Measurements from ENCODE around the gene EDEM1. TPM values are rescaled to one million over a fixed set of nuclear protein-coding genes. Genes with fewer than 3 reads are reported as not detected.

The EDEM1 gene
- total and polyA plus RNA-seq, 2 donors, result 31.7 to 59.1 TPM

DNA sequence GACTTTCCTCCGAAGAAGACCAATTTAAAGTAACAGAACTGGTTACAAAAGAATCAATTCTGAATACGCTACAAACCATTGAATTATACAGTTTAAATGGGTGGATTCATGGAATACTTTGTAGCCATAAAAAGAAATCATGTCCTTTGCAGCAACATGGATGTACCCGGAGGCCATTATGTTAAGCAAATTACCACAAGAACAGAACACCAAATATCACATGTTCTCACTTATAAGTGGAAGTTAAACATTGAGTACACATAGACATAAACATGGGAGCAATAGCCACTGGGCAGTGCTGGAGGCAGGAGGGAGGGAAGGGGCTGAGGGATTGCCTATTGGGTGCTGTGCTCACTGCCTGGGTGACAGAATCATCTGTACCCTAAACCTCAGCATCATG lies 61.3 kb downstream of the EDEM1 start:
- Histone ChIP-seq H3K4me1 (ENCODE audit: control insufficient read depth in 2 of 2, insufficient read depth in 2 of 2, low read length in 2 of 2) (no peaks in the 10 kb centered on the region), H3K36me3 (ENCODE audit: control insufficient read depth in 2 of 2, insufficient read depth in 2 of 2, low read length in 1 of 2) (no peaks in the 10 kb centered on the region), H3K9me3 (ENCODE audit: control insufficient read depth in 2 of 2, insufficient read depth in 1 of 2, low read length in 1 of 2) (no peaks in the 10 kb centered on the region), H3K27ac (ENCODE audit: low read depth in 1 of 2, low read length in 1 of 2) (no peak overlapping the region), H3K27me3 (ENCODE audit: control insufficient read depth in 2 of 2, insufficient read depth in 1 of 2, low read length in 1 of 2) (no peaks in the 10 kb centered on the region), H3K4me3 (ENCODE audit: low read length in 2 of 2) (no peak overlapping the region)
- DNase-seq (ENCODE audit: low read depth in 6 of 9, low spot score in 9 of 9), result no peak
- WGBS, result 95% methylated on average over 3 of the region's 3 CpGs

DNA sequence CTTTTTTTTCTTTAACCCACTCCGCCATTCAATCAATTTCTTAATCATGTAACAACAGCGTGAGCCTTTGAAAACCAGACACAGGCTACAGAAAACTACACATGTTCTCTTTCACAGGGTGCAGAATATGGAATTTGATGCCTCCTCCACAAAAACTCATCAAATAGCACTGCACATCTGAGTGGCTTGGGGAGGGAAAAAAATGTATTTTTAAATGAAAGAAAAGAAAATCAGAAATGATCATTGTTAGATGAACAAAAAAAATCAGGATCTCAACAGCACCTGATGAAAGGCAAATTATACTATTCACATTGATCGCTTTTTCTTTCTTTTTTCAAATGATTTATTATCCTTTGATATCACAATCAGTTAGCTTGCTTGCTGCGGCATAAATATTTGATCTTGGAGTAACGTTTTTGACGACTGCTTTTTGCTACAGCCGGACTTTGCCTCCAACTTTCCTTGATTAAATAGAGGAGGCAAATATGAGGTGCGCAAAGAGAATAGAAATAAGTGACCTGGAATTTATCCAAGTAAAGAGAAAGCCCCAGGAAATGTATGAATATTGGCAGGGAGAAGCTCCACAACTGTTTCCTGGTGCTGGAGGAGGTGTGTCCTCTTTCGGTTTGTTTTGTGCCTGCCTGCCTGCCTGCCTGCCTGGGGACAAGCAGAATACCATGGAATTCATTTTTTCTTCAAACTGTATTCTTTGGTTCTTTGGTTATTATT lies 63.1 kb downstream of the EDEM1 start:
- H3K9me3 ChIP-seq (ENCODE audit: control insufficient read depth in 2 of 2, insufficient read depth in 1 of 2, low read length in 1 of 2), result no peaks in the 10 kb centered on the region
- H3K27me3 ChIP-seq (ENCODE audit: control insufficient read depth in 2 of 2, insufficient read depth in 1 of 2, low read length in 1 of 2), result no peaks in the 10 kb centered on the region
- H3K27ac ChIP-seq (ENCODE audit: low read depth in 1 of 2, low read length in 1 of 2), result no peak overlapping the region
- H3K4me1 ChIP-seq (ENCODE audit: control insufficient read depth in 2 of 2, insufficient read depth in 2 of 2, low read length in 2 of 2), result peaks cover 0 to 5% of the 10 kb centered on the region in 2 donors
- WGBS, result 81% methylated on average over 9 of the region's 9 CpGs
- no peak overlapping the region for H3K4me3 ChIP-seq (ENCODE audit: low read length in 2 of 2)
- no peak for DNase-seq (ENCODE audit: low read depth in 6 of 9, low spot score in 9 of 9)
- H3K36me3 ChIP-seq (ENCODE audit: control insufficient read depth in 2 of 2, insufficient read depth in 2 of 2, low read length in 1 of 2), result no peaks in the 10 kb centered on the region

DNA sequence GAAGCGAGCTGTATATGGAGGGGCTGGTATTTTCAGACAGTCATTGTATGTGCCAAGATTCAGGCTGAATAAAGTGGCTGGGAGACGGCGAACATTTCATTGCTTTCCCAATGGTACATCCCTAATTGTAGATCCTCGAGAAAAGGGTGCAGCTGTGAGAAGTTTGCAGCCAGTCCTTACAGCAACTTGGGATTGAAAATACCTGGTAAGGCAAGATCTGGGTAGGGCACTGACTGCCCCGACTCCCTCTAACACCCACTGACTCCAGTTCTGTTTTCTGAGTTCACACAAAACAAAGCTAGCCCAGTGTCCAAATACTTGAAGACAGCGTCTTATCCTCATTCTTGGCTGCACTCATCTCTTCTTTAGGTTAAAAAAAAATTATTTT lies 63.7 kb downstream of the EDEM1 start:
- Histone ChIP-seq H3K4me1 (ENCODE audit: control insufficient read depth in 2 of 2, insufficient read depth in 2 of 2, low read length in 2 of 2) (peaks cover 0 to 6% of the 10 kb centered on the region in 2 donors), H3K9me3 (ENCODE audit: control insufficient read depth in 2 of 2, insufficient read depth in 1 of 2, low read length in 1 of 2) (no peaks in the 10 kb centered on the region), H3K27ac (ENCODE audit: low read depth in 1 of 2, low read length in 1 of 2) (no peak overlapping the region), H3K4me3 (ENCODE audit: low read length in 2 of 2) (no peak overlapping the region), H3K27me3 (ENCODE audit: control insufficient read depth in 2 of 2, insufficient read depth in 1 of 2, low read length in 1 of 2) (no peaks in the 10 kb centered on the region), H3K36me3 (ENCODE audit: control insufficient read depth in 2 of 2, insufficient read depth in 2 of 2, low read length in 1 of 2) (no peaks in the 10 kb centered on the region)
- DNase-seq (ENCODE audit: low read depth in 6 of 9, low spot score in 9 of 9), result no peak
- 92% methylated on average over 6 of the region's 6 CpGs for WGBS

DNA sequence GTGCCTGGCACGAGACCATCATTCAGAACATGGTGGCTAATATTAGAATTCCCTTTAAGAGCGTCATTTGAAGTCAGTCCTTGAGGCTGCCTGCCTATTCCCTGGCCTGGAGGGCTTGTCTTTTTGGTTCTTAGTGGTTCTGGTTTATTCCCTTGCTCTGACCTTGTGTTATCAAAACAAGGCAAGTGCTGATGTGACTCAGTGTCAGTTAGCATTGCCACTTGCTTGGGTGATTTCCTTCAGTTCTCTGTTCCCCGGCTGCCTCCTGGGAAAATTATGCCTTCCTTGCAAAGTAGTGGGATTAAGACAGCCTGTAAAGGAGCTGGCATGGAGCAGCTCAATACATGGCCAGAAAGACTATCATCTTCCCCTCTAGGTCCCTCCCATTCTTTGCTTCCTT lies 64.6 kb downstream of the EDEM1 start:
- Histone ChIP-seq H3K4me3 (ENCODE audit: low read length in 2 of 2) (no peak overlapping the region), H3K4me1 (ENCODE audit: control insufficient read depth in 2 of 2, insufficient read depth in 2 of 2, low read length in 2 of 2) (peaks cover 0 to 6% of the 10 kb centered on the region in 2 donors), H3K9me3 (ENCODE audit: control insufficient read depth in 2 of 2, insufficient read depth in 1 of 2, low read length in 1 of 2) (no peaks in the 10 kb centered on the region), H3K27me3 (ENCODE audit: control insufficient read depth in 2 of 2, insufficient read depth in 1 of 2, low read length in 1 of 2) (no peaks in the 10 kb centered on the region), H3K36me3 (ENCODE audit: control insufficient read depth in 2 of 2, insufficient read depth in 2 of 2, low read length in 1 of 2) (no peaks in the 10 kb centered on the region), H3K27ac (ENCODE audit: low read depth in 1 of 2, low read length in 1 of 2) (no peak overlapping the region)
- WGBS, result 92% methylated on average over 3 of the region's 3 CpGs
- no peak for DNase-seq (ENCODE audit: low read depth in 6 of 9, low spot score in 9 of 9)

DNA sequence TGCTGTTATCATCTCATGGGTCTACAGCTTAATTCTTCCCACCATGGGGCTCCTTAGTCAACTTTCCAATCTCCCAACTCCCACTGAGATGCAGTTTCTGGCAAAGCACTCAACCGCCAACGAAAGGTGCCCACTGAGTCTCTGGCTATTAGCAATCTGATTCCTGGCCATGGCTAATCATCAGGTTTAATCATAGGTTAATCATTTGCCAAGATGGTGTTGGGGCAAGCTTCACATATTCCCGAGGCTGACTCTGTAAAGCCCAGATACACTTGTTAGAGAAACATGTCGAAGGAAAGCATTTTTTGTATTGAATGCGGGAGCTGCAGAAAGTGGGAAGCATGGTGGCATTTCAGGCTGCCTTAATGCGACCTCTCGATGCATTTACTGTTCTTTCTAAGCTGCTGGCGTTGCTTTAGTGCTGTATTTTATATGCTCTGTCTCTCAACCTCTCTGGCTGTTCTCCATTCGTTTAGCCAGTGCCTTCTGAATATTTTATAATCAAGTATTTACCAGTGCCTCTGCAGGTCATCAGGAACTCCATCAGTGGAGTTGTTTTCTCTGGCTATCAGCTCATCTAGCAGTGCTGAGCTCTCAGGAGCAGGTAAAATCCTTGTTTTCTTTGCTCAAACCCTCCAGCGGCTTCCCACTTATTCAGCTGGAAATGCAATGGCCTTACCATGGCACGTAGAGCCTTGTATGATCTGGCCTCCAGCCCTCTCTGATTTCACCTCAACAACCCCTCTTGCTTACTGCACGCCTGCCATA lies 67.0 kb downstream of the EDEM1 start:
- 95% methylated on average over 12 of the region's 12 CpGs for WGBS
- Histone ChIP-seq H3K36me3 (ENCODE audit: control insufficient read depth in 2 of 2, insufficient read depth in 2 of 2, low read length in 1 of 2) (no peaks in the 10 kb centered on the region), H3K9me3 (ENCODE audit: control insufficient read depth in 2 of 2, insufficient read depth in 1 of 2, low read length in 1 of 2) (no peaks in the 10 kb centered on the region), H3K4me1 (ENCODE audit: control insufficient read depth in 2 of 2, insufficient read depth in 2 of 2, low read length in 2 of 2) (peaks cover 0 to 6% of the 10 kb centered on the region in 2 donors), H3K4me3 (ENCODE audit: low read length in 2 of 2) (no peak overlapping the region), H3K27me3 (ENCODE audit: control insufficient read depth in 2 of 2, insufficient read depth in 1 of 2, low read length in 1 of 2) (no peaks in the 10 kb centered on the region), H3K27ac (ENCODE audit: low read depth in 1 of 2, low read length in 1 of 2) (no peak overlapping the region)
- DNase-seq (ENCODE audit: low read depth in 6 of 9, low spot score in 9 of 9), result no peak

DNA sequence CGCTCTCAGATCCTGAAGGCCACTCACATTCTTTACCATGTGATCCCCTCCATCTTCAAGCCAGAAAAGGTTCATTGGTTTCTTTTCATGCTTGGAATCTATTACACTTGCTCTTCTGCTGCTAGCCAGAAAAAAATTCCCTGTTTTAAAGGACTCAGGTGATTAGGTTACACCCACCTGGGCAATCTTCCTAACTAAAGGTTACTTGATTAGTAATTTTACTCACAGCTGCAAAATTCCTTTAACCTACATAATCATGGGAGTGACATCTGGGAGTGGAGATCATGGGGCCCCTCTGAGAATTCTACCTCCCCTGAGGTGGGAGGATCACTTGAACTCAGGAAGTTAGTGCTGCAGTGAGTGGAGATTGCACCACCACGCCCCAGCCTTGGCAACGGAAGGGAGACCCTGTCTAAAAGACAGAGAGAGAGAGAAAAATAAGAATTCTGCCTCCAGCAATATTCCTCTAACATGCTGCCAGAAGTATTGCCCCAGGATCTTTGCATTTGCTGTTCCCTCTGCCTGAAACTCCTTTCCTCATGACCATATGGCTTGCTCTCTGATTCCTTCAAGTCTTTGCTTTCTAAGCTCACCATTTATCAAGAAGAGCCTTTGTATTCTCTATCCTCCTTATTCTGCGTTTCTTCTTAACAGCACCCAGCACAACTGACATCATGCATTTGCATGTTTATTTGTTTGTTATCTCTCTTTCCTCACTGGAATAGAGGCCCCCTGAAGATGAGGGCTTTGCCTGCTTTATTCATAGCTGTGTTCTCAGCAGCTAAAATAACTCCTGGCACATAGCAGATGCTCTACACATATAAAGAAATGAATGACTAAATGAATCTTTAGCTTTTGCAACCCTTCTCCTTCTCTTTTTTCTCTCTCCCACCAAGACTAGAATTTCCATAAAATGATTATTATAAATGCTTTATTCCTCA lies 68.2 kb downstream of the EDEM1 start:
- no peak overlapping the region for H3K4me3 ChIP-seq (ENCODE audit: low read length in 2 of 2)
- WGBS, result 80% methylated on average over 4 of the region's 4 CpGs
- no peak overlapping the region for H3K27ac ChIP-seq (ENCODE audit: low read depth in 1 of 2, low read length in 1 of 2)
- no peaks in the 10 kb centered on the region for H3K36me3 ChIP-seq (ENCODE audit: control insufficient read depth in 2 of 2, insufficient read depth in 2 of 2, low read length in 1 of 2)
- H3K27me3 ChIP-seq (ENCODE audit: control insufficient read depth in 2 of 2, insufficient read depth in 1 of 2, low read length in 1 of 2), result no peaks in the 10 kb centered on the region
- DNase-seq (ENCODE audit: low read depth in 6 of 9, low spot score in 9 of 9), result no peak
- H3K9me3 ChIP-seq (ENCODE audit: control insufficient read depth in 2 of 2, insufficient read depth in 1 of 2, low read length in 1 of 2), result no peaks in the 10 kb centered on the region
- H3K4me1 ChIP-seq (ENCODE audit: control insufficient read depth in 2 of 2, insufficient read depth in 2 of 2, low read length in 2 of 2), result peaks cover 0 to 6% of the 10 kb centered on the region in 2 donors

DNA sequence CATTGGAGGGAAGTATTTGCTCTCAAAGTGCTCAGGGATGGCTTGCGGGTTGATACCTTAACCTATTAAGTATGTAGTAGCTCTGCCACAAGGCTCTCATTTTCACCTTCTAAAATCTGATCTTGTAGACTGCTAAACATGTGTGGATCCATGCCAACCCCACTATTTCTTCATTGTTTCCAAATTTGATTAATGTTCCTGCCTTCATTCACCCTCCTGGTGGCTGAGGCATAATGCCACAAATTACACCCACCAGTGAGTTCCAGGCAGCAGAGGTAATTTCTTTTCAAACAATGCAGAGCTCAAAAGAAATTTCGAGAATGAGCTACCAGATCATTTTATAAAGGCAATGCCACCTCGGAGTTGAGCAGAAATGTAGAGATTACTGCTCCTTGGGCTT lies 71.0 kb downstream of the EDEM1 start:
- Histone ChIP-seq H3K27me3 (ENCODE audit: control insufficient read depth in 2 of 2, insufficient read depth in 1 of 2, low read length in 1 of 2) (no peaks in the 10 kb centered on the region), H3K4me3 (ENCODE audit: low read length in 2 of 2) (no peak overlapping the region), H3K4me1 (ENCODE audit: control insufficient read depth in 2 of 2, insufficient read depth in 2 of 2, low read length in 2 of 2) (peaks cover 0 to 6% of the 10 kb centered on the region in 2 donors), H3K36me3 (ENCODE audit: control insufficient read depth in 2 of 2, insufficient read depth in 2 of 2, low read length in 1 of 2) (no peaks in the 10 kb centered on the region), H3K9me3 (ENCODE audit: control insufficient read depth in 2 of 2, insufficient read depth in 1 of 2, low read length in 1 of 2) (no peaks in the 10 kb centered on the region), H3K27ac (ENCODE audit: low read depth in 1 of 2, low read length in 1 of 2) (no peak overlapping the region)
- WGBS, result 95% methylated on average over 3 of the region's 3 CpGs
- DNase-seq (ENCODE audit: low read depth in 6 of 9, low spot score in 9 of 9), result no peak

DNA sequence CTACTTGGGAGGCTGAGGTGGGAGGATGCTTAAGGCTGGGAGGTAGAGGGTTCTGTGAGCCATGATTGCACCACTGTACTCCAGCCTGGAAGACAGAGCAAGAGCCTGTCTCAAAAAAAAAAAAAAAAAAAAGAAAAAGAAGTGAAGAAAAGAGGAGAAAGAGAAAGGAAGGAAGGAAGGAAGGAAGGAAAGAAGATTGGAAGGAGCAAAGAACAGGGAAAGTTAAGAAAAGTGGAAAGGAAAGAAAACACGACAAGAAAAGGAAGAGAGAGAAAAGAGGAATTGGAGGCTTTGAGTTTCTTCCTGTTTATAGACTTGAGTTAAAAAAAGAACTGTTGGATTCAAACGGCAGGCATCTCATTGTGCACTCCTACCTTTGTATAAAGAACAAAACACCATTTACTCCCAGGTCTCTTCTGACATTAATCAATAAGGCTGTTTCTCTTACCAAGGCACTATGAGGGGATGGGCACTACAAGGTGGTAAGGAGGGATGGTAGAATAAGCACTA lies 73.5 kb downstream of the EDEM1 start:
- H3K4me3 ChIP-seq (ENCODE audit: low read length in 2 of 2), result no peak overlapping the region
- no peaks in the 10 kb centered on the region for H3K36me3 ChIP-seq (ENCODE audit: control insufficient read depth in 2 of 2, insufficient read depth in 2 of 2, low read length in 1 of 2)
- H3K9me3 ChIP-seq (ENCODE audit: control insufficient read depth in 2 of 2, insufficient read depth in 1 of 2, low read length in 1 of 2), result no peaks in the 10 kb centered on the region
- H3K4me1 ChIP-seq (ENCODE audit: control insufficient read depth in 2 of 2, insufficient read depth in 2 of 2, low read length in 2 of 2), result no peaks in the 10 kb centered on the region
- H3K27me3 ChIP-seq (ENCODE audit: control insufficient read depth in 2 of 2, insufficient read depth in 1 of 2, low read length in 1 of 2), result no peaks in the 10 kb centered on the region
- H3K27ac ChIP-seq (ENCODE audit: low read depth in 1 of 2, low read length in 1 of 2), result no peak overlapping the region
- DNase-seq (ENCODE audit: low read depth in 6 of 9, low spot score in 9 of 9), result peak in 3 of 9 donors; percentile 6 to 25 (median 9)
- WGBS, result 7% methylated on average over 2 of the region's 2 CpGs
